ENCODE results near the gene APOD.

GRCh38 chr3:195579281-195579680 lies 4.5 kb downstream of the APOD start:
- TF ChIP-seq CTCF (conservative IDR thresholded peaks at IDR 0.05) = no peak
- no peak for TF ChIP-seq ZFX (IDR thresholded peaks at IDR 0.05)

All from C4-2B (cell line).